DMS153 (cell line): Measurements from ENCODE around the gene IQCF2.
"Not testable (repeated sequence)": the region's sequence is repeated elsewhere in the genome, so short reads cannot be mapped to it uniquely, and the experiment has no call there.

Source experiments
- DNase-seq: peaks from one replicate; lab custom pipeline; 2025; lab: John Stamatoyannopoulos, UW

IQCF2 gene

GRCh38 chr3:51879937-51880336 is 18.5 kb downstream of the IQCF2 start:
- DNase-seq: no peak

- no peak for DNase-seq
Measured at GRCh38 chr3:51886447-51886846, 25.0 kb downstream of the IQCF2 start.

GRCh38 chr3:51887620-51888019 is 26.2 kb downstream of the IQCF2 start:
- no peak for DNase-seq

GRCh38 chr3:51888463-51889105 is 27.2 kb downstream of the IQCF2 start:
- DNase-seq: no peak

- no peak for DNase-seq
Measured at GRCh38 chr3:51891242-51892039, 30.0 kb downstream of the IQCF2 start.

- DNase-seq: no peak
Measured at GRCh38 chr3:51894391-51894790, 33.0 kb downstream of the IQCF2 start.

GRCh38 chr3:51894939-51895338 is 33.5 kb downstream of the IQCF2 start:
- DNase-seq: no peak

- no peak for DNase-seq
Measured at GRCh38 chr3:51896607-51897305, 35.3 kb downstream of the IQCF2 start.

GRCh38 chr3:51897391-51897790 is 36.0 kb downstream of the IQCF2 start:
- DNase-seq: no peak

GRCh38 chr3:51900043-51900442 is 38.6 kb downstream of the IQCF2 start:
- DNase-seq: not testable (repeated sequence)

GRCh38 chr3:51902361-51902760 is 40.9 kb downstream of the IQCF2 start:
- DNase-seq: not testable (repeated sequence)

- no peak for DNase-seq
Measured at GRCh38 chr3:51904034-51904823, 42.8 kb downstream of the IQCF2 start.

- DNase-seq: no peak
Measured at GRCh38 chr3:51908026-51908425, 46.6 kb downstream of the IQCF2 start.
